B cell (primary cell): ENCODE data around the gene VPS54.

ENCODE experiments used
- EZH2 ChIP-seq: IDR thresholded peaks from 2 replicates; pipeline ENCODE4 v1.6.1; 2012; ENCODE audit warnings: borderline replicate concordance, low read depth, mild to moderate bottlenecking, moderate library complexity, low read length; ENCODE audit not compliant: insufficient read depth, poor library complexity, severe bottlenecking
- TF ChIP-seq, protein P1 (sequence below): fragments of 200-600 bp; IDR thresholded peaks from one replicate; pipeline ENCODE4 v1.8.0; 2022; ENCODE audit warnings: antibody characterized with exemption, mild to moderate bottlenecking

DNA sequence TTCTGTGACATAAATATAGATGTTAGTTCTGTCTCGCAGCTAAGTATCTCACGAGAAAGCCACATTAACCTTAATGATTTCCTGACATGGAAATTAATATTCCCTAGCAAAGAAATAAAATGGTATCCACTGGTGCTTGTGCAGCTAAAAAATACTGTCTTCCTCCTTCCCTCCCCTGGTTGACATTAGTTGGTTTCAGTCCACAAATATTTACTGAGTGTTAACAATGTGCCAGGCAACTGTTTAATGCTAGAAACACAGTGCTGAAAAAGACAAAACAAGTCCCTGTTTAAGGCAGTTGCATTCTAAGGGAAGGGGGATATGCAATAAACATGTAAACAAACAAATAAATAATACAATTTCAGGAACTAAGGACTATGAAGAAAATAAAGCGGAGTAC lies 44.2 kb upstream of the VPS54 start:
- TF ChIP-seq, protein P1, sequence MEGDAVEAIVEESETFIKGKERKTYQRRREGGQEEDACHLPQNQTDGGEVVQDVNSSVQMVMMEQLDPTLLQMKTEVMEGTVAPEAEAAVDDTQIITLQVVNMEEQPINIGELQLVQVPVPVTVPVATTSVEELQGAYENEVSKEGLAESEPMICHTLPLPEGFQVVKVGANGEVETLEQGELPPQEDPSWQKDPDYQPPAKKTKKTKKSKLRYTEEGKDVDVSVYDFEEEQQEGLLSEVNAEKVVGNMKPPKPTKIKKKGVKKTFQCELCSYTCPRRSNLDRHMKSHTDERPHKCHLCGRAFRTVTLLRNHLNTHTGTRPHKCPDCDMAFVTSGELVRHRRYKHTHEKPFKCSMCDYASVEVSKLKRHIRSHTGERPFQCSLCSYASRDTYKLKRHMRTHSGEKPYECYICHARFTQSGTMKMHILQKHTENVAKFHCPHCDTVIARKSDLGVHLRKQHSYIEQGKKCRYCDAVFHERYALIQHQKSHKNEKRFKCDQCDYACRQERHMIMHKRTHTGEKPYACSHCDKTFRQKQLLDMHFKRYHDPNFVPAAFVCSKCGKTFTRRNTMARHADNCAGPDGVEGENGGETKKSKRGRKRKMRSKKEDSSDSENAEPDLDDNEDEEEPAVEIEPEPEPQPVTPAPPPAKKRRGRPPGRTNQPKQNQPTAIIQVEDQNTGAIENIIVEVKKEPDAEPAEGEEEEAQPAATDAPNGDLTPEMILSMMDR: no peak
- TF ChIP-seq EZH2: no peak
